ENCODE data around the gene TXNRD1.

Gene TXNRD1

GRCh38 chr12:104281636-104282035 lies 66.1 kb downstream of the TXNRD1 start:
- no peak for DNase-seq

GRCh38 chr12:104282109-104282508 lies 66.5 kb downstream of the TXNRD1 start:
- peak; percentile 39 for DNase-seq

GRCh38 chr12:104285740-104286515 lies 70.3 kb downstream of the TXNRD1 start:
- peak; percentile 42 for DNase-seq

- peak; percentile 96 for DNase-seq
These were observed 71.2 kb downstream of the TXNRD1 start for GRCh38 chr12:104286516-104287482.

GRCh38 chr12:104288635-104289274 lies 73.2 kb downstream of the TXNRD1 start:
- DNase-seq = peak; percentile 80

GRCh38 chr12:104290320-104290719 lies 74.7 kb downstream of the TXNRD1 start:
- no peak for DNase-seq

- DNase-seq = no peak
These were observed 75.3 kb downstream of the TXNRD1 start for GRCh38 chr12:104290855-104291254.

GRCh38 chr12:104291867-104292524 lies 76.4 kb downstream of the TXNRD1 start:
- DNase-seq = no peak

- DNase-seq = peak; percentile 27
These were observed 77.6 kb downstream of the TXNRD1 start for GRCh38 chr12:104292872-104293794.

GRCh38 chr12:104294158-104294859 lies 78.7 kb downstream of the TXNRD1 start:
- DNase-seq = peak; percentile 55

GRCh38 chr12:104294927-104295668 lies 79.5 kb downstream of the TXNRD1 start:
- DNase-seq = no peak

GRCh38 chr12:104295954-104296353 lies 80.4 kb downstream of the TXNRD1 start:
- DNase-seq = no peak

- no peak for DNase-seq
These were observed 81.1 kb downstream of the TXNRD1 start for GRCh38 chr12:104296718-104297117.

- no peak for DNase-seq
These were observed 82.0 kb downstream of the TXNRD1 start for GRCh38 chr12:104297477-104298113.

- peak; percentile 44 for DNase-seq
These were observed 84.4 kb downstream of the TXNRD1 start for GRCh38 chr12:104299842-104300481.

GRCh38 chr12:104303538-104304151 lies 88.1 kb downstream of the TXNRD1 start, which contains the start of gene EID3:
Gene EID3 (plus strand): TSS chr12:104303739. CDS start chr12:104303935, 196 bp downstream.
- peak; percentile 86 for DNase-seq

GRCh38 chr12:104304261-104305009 lies 88.9 kb downstream of the TXNRD1 start:
- peak; percentile 62 for DNase-seq
